Activated CD4-positive, alpha-beta T cell treated with anti-CD3 and anti-CD28 coated beads for 1 hour (primary cell): ENCODE data around the gene KLK2.
"Not testable (repeated sequence)": the region's sequence is repeated elsewhere in the genome, so short reads cannot be mapped to it uniquely, and the experiment has no call there.

Source experiments
- DNase-seq: peaks from one replicate; pipeline ENCODE4 v3.0.0-alpha.2; 2020

KLK2 gene

DNA sequence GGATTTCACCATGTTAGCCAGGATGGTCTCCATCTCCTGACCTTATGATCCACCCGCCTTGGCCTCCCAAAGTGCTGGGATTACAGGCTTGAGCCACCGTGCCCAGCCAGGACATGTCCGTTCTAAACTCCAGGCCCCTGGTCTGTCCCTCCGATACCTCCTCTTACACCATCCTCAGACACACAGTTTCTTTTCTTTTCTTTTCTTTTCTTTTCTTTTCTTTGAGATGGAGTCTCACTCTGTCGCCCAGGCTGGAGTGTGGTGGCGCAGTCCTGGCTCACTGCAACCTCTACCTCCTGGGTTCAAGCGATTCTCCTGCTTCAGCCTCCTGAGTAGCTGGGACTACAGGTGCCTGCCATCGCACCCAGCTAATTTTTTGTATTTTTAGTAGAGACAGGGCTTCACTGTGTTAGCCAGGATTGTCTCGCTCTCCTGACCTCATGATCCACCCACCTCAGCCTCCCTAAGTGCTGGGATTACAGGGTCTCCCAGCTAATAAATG is 22.9 kb downstream of the KLK2 start:
- DNase-seq, result not testable (repeated sequence)

DNA sequence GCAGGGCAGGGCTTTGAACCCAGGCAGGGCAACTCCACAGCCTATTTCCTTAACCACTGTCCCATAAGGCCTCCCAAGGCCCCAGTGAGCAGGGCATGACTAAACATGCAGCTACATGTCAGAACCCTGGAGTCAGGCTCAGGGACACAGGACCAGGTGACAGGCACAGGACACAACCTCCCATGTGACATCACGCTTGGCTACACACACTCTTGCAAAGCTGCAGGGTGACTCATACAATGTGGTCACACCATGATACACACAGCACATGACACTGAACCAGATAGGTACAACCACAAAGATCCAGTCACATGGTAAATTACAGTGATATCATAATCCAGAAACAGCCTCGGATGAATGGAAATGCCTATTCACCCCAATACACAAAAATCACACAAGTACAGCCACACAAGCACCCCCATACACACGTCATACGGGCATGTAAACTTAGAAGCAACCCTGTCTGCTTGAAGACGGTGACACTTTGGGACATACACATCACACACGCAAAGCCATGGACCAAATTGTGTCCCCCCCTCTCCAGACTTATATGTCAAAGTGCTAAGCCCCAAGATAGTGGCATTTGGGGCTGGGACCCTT is 23.5 kb downstream of the KLK2 start:
- DNase-seq, result no peak

DNA sequence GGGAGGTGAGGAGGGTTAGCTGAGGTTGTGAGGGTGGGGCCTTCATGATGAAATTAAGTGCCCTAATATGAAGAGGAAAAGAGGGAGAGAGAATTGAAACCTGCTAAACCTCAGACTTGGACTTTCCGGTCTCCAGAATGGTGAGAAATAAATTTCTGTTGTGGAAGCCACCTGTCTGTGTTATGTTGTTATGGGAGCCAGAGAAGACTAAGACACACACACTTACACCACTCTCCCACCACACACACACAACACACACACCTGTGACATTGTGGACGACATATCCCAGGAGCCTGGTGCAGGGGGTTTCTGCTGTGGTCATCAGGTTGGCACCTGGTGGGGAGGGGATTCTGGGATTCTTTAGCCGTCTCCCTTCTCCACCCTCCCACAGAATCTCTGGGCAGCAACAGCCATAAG is 24.0 kb downstream of the KLK2 start:
- no peak for DNase-seq

DNA sequence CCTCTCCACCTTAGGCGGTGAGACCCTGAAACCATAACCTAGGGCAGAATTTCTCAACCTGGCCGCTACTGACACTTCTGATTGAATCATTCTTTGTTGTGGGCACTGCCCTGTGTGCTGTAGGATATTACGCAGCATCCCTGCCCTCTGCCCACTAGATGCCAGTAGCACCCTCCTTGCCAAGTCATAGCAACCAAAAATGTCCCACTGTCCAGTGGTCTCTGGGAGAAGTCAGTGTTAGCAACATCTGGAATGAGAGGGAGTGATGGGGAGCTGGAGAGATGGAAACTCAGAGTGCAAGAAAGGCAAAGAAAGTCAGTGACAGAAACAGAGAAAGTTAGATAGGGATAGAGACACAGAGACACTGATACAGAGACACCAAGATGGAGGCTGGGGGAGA is 24.4 kb downstream of the KLK2 start:
- no peak for DNase-seq

DNA sequence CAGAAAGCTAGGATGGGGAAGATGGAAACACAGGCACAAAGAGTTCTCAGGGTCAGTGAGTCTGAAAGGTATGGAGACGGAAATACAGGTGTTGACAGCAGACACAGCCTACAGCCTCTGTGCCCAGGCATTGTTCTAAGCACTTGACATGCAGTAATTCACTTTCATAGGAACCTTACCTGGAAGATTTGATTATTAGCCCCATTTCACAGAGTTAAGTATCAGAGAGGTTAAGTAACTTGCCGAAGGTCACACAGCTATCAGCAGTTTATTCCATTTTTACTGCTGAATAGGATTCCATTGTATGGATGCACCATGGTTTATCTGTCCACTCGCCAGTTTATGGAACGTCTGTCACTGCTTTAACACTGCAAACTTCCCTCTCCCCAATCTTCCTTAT is 24.8 kb downstream of the KLK2 start:
- DNase-seq, result no peak

DNA sequence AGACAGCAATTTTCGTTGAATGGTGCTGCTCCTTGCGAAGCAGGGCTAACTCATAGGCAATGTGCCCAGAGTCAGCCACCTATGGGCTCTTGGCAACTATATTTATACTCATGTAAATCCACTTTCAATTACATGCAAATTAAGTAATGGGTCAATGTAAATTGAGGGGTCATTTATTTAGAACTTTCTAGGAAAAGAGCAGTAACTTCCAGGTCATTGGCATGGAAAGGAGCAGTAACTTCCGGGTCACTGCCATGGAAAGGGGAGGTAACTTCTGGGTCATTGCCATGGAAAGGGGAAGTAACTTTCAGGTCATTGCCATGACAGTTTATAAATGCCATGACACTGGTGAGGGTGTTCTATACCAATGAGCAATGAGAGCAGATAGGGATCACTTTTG is 26.3 kb downstream of the KLK2 start:
- no peak for DNase-seq

DNA sequence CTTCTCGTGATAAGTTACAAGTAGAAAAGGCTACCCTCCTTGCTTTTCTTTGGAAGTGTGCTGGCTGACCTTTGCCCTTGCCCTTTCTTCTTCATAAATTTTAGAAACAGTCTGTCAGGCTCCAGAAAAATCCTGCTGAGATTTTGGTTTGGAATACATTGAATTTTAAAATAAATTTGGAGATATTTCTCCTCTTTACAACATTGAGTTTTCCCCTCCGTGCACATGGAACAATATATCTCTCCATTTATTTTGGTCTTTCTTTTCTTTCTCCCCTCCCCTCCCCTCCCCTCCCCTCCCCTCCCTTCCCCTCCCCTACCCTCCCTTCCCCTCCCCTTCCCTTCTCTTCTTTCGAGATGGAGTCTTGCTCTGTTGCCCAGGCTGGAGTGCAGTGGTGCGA is 29.4 kb downstream of the KLK2 start:
- DNase-seq, result no peak

DNA sequence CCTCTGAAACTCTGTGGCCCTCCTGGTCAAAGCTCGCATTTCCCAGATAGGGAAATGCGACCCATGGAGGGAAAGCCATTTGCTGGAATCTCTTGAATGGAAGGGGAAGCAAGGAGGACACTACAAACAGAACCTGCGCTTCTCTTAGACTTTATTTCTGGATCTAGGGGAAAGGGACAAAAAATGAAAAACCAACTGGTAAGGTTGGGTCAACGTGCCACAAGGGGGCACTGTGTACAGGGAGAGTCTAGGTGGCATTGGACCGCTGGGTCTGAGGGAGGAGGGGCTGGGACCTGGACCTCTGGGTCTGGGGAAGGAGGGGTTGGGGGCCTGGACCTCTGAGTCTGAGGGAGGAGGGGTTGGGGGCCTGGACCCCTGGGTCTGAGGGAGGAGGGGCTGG is 33.0 kb downstream of the KLK2 start:
- no peak for DNase-seq

DNA sequence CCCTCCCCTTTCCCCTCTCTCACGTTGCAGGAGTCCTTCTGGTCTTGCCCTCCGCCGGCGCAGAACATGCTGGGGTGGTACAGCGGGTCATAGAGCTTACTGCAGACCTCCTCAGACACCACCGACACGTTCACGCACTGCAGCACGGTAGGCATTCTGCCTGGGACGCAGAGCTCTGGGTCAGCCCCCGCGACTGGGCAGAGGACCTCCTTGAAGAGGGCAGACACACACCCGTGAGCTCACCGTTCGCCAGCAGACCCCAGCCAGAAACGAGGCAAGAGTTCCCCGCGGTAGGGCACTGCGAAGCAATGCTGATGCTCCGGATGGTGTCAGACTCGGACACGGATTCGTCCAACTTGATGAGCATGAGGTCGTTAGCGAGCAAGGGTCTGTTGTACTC is 35.1 kb downstream of the KLK2 start:
- no peak for DNase-seq

DNA sequence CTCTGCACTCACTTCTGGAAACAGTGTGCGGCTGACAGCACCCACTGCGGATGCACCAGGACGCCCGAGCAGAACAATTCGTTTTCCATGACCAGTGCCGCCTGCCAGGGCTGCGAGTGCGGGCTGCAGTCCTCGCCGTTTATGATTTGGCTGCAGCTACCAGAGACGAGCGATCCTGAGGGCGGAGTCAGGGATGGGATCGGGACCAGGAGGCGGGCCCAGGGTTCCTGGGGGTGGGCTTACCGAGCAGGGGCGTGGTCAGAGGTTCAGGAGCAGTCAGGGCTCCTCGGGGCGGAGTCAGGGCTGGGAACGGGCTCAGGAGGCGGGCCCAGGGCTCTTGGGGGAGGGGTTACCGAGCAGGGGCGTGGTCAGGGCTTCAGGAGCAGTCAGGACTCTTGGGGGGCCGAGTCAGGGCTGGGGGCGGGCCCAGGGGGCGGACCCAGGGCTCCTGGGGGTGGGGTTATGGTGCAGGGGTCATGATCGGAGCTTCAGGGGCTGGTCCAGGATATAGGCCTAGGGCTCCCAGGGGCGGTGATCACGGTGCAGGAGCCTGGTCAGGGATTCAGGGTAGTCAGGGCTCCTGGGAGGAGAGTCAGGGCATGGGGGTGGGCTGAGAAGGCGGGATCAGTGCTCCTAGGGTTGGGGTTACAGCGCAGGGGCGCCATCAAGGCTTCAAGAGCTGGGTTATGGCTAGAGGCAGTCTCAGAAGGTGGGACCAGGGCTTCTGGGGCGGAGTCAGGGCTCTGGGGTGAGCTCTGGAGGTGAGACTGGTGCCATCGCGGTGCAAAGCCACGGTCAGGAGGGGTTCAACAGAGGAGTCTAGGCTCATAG is 36.2 kb downstream of the KLK2 start:
- no peak for DNase-seq

DNA sequence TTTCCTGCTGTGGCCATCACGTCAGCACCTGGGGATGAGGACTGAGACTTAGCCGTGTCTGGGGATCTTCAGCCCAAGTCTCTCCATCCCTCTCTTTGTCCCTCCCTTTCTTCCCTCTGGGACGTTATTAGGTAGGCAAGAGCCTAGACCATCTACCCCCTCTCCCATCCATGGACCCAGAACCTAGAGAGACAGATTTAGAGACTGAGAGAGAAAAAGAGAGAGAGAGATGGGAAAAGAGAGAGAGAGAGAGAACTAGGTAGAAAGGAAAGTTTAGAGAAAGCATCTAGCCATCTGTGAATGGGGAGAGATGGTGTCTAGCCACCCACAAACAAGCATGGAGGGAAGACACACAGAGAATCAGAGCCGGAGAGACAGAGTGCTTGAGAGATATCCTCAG is 37.5 kb downstream of the KLK2 start:
- DNase-seq, result no peak

DNA sequence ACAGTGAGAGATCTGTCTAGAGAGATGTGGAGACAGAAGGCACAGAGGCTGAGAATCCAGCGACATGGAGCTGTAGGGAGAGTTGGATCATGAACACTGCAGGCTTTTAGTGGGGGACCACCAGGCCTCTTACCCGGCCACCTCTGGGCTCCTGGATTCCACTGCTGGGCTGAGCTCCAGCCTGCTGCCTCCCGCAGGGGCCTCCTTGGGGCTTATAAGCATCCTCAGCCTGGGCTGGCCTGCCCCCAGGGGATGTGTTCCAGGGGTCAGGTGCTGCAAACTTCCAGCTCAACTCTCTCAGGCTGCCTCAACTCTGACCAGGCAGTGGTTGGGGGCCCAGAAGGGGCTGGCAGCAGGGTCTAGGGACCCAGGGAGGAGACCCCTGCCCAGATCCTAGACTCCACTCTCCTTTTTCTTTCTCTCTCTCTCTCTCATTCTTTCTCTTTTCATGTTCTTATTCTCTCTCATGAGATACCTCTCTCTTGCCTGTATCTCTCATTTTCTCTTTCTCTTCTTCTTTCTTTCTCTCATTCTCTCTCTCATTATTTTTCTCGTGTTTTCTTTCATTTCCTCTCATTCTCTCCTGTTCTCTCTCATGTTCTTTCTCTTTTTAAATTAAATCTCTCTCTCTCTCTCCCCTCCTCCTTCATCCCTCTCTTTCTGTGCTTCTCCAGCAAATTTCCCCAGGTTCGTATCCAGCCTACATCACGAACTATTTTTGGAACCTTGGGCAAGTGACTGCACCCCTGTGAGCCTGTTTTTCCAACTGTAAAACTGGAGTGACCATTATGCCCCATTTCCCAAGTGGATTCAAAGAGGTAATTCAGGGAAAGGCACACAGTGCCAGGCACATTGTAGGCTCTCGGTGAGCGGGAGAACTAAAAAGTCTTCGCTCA is 38.2 kb downstream of the KLK2 start, which contains the start of gene KLK4:
Gene KLK4 (minus strand): TSS at position 190 of the 896 bp plus-strand sequence. CDS start 657 bp downstream, outside the sequence.
- DNase-seq, result no peak

DNA sequence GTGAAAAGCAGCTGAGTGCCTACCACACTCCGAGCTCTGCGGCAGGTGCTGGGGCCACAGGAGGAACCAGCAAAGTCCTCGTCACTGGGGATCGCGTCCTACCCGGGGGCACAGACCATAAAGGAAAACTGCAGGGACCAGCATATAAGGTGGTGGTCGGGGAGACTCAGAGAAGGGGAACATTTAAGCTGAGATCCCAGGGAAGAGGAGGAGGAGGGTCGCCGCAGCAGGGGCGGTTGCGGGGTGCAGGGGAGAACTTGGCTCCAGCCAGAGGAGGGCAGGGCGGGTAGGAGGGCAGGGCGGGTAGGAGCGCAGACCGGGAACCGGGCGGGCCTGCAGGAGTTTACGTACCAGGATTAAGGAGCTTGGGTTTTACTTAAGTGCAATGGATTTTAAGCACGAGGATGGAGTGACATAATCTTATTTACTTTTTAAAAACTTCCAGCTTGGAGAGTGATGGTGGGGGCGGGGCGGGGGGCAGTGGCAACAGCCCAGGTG is 38.9 kb downstream of the KLK2 start:
- no peak for DNase-seq

DNA sequence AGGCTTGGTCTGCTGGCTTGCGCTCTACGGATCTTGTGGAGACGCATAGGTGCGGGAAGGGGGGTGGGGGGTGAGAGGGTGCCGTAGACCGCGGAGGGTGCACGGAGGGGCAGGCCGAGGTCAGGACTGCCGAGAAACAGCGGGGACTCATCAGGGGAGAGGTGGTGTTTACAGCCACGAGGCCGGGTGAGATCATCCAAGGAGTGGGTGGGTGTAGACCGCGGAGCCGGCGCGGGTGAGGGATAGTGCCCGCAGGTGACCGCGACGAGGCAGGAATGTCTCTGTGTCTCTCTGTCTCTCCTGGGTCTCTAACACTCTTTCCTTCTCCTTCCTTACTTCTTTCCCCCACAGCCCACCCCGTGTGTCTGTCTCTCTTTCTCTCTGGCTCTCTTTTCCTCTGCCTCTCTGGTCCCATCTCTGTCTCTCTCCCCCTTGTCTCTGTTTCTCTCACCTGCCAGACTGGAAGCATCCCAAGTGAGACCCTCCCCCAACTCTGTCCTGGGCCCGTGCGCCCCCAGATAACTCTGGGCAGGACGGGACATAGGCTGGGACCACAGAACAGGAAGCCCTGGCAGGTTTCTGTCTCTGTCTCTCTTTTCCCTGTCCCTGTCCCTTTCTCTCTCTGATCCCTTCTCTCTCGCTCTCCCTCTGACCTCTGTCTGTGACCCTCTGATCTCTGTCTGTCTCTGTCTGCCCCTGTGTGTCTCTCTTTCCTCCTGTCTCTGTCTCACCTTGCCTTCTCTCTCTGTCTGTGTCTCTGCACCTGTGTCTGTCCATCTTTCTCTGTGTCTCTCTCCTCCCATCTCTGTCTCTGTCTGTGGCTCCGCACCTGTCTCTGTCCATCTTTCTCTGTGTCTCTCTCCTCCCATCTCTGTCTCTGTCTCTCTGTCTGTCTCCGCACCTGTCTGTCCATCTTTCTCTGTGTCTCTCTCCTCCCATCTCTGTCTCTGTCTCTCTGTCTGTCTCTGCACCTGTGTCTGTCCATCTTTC is 39.8 kb downstream of the KLK2 start:
- DNase-seq, result no peak

DNA sequence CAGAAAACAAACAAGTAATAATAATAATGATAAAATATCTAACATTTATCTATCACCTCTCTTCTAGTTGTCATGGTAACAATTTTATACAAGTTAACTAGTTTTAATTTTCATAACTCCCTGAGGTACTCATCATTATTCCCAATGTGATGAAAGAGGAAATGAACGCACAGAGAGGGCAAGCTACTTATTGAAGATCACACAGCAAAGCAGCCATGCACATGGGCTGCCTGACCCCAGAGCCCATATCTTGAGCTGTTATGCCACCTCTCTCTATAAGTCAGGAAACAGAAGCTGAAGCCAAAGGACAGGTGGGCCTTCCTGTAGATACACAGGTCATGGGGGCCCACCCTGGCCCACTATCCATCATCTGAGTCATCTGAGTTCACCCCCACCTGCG is 42.8 kb downstream of the KLK2 start:
- DNase-seq, result no peak

DNA sequence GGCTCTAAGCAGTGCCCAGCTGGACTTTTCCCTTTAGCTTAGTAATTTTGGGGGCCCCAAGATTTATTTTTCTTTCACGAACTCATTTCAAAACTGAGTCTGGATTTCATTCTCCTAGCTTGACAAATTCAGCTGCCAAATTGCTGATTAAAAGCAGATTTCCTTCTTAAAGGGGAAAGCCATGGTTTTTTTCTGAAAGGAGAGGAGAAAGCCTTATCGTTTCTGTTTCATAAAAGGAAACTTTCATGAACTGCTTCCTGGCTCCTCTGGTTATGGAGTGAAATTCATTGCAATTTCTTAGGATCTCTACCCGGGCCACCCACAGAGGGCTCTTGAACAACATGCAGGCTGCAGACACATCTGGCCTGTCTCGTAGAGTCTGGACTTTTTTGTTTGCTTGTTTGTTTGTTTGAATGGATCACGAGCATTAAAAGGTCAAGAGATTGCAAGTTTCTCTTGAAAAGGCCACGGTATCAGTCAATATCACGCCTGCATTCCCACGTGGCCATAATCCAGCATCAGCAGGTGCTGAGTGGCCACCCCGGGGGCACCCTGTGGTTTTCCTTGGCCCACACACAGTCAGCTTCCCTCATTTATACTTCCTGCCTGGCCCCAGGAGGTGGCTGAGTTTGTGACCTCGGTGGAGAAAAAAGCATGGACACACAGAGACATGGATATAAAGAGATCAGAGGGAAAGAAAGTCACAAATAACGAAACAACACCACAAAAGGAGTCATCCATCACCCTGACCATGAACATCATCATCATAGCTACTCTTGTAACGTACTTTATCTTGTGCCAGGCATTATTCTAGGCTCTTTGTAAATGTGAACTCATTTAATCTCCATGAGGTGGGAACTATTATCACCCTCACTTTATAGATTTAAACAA is 48.4 kb downstream of the KLK2 start:
- no peak for DNase-seq

DNA sequence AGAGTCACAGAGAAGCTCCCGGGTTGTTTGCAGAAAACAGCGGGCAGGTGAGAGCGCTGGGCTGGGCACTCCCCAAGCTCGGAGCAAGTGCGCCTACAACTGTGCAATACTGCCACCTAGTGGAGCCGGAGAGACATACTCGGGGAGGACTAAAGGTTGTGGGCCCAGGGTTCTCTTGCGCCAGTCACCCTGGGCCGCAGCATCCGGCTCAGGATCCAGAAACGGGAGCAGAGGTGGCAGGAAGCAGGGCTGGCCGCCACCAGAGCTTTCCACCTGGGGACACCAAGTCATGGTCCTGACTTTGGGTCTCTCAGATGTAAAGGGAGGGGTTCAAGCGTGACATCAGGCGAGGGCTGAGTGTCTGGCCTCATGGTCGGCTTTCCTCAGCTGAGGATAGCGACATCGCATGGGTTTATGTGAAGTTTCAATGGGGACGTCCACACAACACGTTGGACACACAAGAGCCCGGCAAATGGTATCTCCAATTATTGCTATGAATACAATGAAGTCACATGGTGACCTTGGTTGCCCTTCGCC is 49.1 kb downstream of the KLK2 start:
- DNase-seq, result peak; percentile 60

DNA sequence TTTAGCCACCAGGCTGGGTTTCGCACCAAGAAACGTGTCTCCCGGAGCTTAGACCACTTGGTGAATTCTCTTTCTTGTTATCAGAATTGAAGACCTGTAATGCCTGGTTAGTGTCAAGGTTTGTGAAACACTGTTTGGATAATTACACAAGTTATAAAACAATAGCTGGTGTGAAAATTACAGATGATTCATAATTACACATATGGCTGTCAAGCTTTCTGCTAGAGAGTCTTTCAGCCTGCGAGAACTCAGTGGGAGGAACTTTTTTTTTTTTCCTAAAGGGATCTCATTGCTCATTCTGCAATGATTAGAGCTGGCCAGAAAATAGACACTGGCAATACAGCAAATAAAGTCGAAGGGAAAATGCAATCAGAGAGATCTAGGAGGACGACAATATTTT is 51.3 kb downstream of the KLK2 start:
- DNase-seq, result no peak

DNA sequence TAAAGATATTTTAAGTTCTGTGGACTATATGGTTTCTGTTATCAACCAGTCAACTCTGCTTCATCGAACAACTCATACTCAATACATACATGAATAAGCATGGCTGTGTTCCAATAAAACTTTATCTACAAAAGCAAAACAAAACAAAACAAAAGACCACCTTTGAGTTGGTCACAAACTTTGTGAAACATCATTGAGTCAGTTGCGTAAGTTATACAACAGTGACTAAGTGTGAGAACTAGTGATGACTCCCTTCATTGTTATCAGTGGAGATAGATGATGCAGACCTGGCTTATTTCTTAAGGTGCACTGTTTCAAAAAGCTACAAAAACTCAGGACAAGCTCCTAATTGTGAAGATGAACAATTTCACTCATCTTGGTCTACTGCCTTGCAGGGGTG is 52.5 kb downstream of the KLK2 start:
- DNase-seq, result no peak

DNA sequence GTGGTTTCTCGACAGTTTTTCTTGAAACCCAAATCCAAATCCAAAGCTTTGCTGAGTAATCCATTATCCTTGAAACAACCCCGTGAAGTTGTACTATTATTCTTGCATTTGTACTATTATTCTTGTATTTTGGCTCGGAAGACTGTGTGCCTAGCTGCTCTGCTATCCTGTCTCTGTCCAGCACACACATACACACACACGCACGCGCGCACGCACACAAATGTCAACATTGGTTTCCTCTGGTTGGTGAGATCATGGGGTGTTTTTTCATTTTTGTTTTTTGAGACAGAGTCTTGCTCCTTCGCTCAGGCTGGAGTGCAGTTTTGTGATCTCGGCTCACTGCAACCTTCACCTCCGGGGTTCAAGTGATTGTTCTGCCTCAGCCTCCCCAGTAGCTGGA is 52.9 kb downstream of the KLK2 start:
- no peak for DNase-seq

DNA sequence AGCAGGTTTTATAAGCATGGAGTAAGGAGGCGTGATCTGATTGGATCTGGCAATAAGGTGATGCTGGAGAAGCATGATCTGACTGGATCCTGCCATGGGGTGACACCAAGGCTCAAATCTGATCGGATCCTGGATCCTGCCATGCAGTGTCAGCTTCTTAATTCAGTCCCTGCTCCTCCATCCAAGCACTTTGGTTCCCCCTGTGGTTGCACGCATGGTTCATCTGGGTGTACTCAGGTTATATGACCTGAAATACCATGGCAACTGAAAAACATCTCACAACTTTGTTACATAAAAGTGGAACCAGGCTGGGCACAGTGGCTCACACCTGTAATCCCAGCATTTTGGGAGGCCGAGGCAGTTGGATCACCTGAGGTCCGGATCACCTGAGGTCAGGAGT is 55.6 kb downstream of the KLK2 start:
- no peak for DNase-seq
